Brain microvascular endothelial cell (primary cell): ENCODE data around the gene KISS1R.

Source experiments
- DNase-seq: peaks from one replicate; pipeline ENCODE4 v3.0.0-alpha.2; 2020
- H3K27ac ChIP-seq: fragments of 250-450 bp; sonication (Bioruptor Pico); 2 replicates; pipeline ENCODE4 v1.5.1; 2020; ENCODE audit warnings: mild to moderate bottlenecking, moderate library complexity
- H3K27me3 ChIP-seq: fragments of 250-450 bp; sonication (Bioruptor Pico); replicated peaks from 2 replicates; pipeline ENCODE4 v1.5.1; 2020; ENCODE audit warnings: mild to moderate bottlenecking
- H3K36me3 ChIP-seq: fragments of 250-450 bp; sonication (Bioruptor Pico); replicated peaks from 2 replicates; pipeline ENCODE4 v1.5.1; 2020; ENCODE audit warnings: mild to moderate bottlenecking
- H3K4me3 ChIP-seq: 2 replicates; pipeline ENCODE4 v1.5.1; 2011; ENCODE audit warnings: low read depth, mild to moderate bottlenecking, control low read depth, low read length, moderate library complexity
- CTCF ChIP-seq: IDR thresholded peaks from 2 replicates; pipeline ENCODE4 v1.5.1; 2011; ENCODE audit warnings: low read depth, mild to moderate bottlenecking, moderate library complexity, low read length, control low read depth, inconsistent platforms; ENCODE audit errors: missing control alignments
- in situ Hi-C: cut with HindIII; loops from 2 replicates; pipeline ENCODE4 v1.10.0; 2017; ENCODE audit warnings: low sequenced_read_pairs, low pct_ligation_motif_present

Gene KISS1R

GRCh38 chr19:917323-918151 is at the start of gene KISS1R:
Gene KISS1R, plus strand, starts transcription at chr19:917333. Its CDS starts 170 bp downstream, at chr19:917503.
- in situ Hi-C loops = no loop called here
- H3K36me3 ChIP-seq = no peaks in the 10 kb centered on the region
- H3K27ac ChIP-seq = no peak within 1 kb of the TSS
- H3K27me3 ChIP-seq = peaks cover 31% of the 10 kb centered on the region
- H3K4me3 ChIP-seq = no peak within 1 kb of the TSS
- DNase-seq = no peak
- TF ChIP-seq CTCF = peak; percentile 43

GRCh38 chr19:867855-868457 is 49.2 kb upstream of the KISS1R start:
- no peaks in the 10 kb centered on the region for H3K27me3 ChIP-seq
- in situ Hi-C loops = no loop called here
- peaks cover 29% of the 10 kb centered on the region for H3K36me3 ChIP-seq
- DNase-seq = no peak
- H3K27ac ChIP-seq = no peak overlapping the region
- no peak for TF ChIP-seq CTCF
- no peak overlapping the region for H3K4me3 ChIP-seq

GRCh38 chr19:868458-869244 is 48.5 kb upstream of the KISS1R start:
- DNase-seq = no peak
- no peaks in the 10 kb centered on the region for H3K27me3 ChIP-seq
- no peak for TF ChIP-seq CTCF
- peaks cover 32% of the 10 kb centered on the region for H3K36me3 ChIP-seq
- H3K4me3 ChIP-seq = no peak overlapping the region
- in situ Hi-C loops = no loop called here
- no peak overlapping the region for H3K27ac ChIP-seq

- H3K36me3 ChIP-seq = peaks cover 40% of the 10 kb centered on the region
- no peak for TF ChIP-seq CTCF
- peak; percentile 88 for DNase-seq
- no peaks in the 10 kb centered on the region for H3K27me3 ChIP-seq
- H3K27ac ChIP-seq = no peak overlapping the region
- no peak overlapping the region for H3K4me3 ChIP-seq
- in situ Hi-C loops = no loop called here
These were observed 47.6 kb upstream of the KISS1R start for GRCh38 chr19:869245-870177.

- Histone ChIP-seq H3K27ac (no peak overlapping the region), H3K27me3 (no peaks in the 10 kb centered on the region), H3K36me3 (peaks cover 44% of the 10 kb centered on the region), H3K4me3 (no peak overlapping the region)
- DNase-seq = no peak
- in situ Hi-C loops = no loop called here
- no peak for TF ChIP-seq CTCF
These were observed 46.8 kb upstream of the KISS1R start for GRCh38 chr19:870314-870713.
